Measurements from ENCODE around the gene CMTM8.

Gene CMTM8

DNA sequence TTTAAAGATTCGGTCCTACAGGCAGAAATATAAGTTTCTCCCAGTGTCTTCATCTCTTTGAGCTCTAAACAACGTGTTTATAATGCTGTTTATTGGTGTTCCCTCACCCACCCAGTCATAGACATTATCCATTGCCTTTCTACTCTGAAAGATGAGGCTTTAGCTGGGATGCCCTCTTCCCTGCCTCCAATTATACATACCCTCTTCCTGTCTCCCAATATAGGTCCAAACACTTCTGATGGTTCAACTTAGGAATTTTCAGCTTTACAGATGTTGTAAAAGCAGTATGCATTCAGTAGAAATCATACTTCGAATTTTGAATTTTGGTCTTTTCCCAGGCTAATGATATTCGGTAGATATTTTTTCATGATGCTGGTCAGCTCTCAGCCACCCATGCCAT is 2.6 kb downstream of the CMTM8 start:
- no peak overlapping the region for H3K27ac ChIP-seq (ENCODE audit: low read length)
- H4K20me1 ChIP-seq (ENCODE audit: insufficient read depth, low read length), result peaks cover 3% of the 10 kb centered on the region; the same call in 1 of the 2 replicates
- DNase-seq, result no peak
- H3K4me2 ChIP-seq (ENCODE audit: insufficient read depth, low read length), result peak overlapping the region; percentile 93
- H3K4me1 ChIP-seq (ENCODE audit: insufficient read depth, low read length), result peaks cover 36% of the 10 kb centered on the region
- H3K4me3 ChIP-seq (ENCODE audit: low read depth in 1 of 2, low read length in 2 of 2), result no peak overlapping the region
- no peak for TF ChIP-seq EZH2 (IDR thresholded peaks at IDR 0.05; ENCODE audit: borderline replicate concordance, low read depth, low read length, severe bottlenecking)
- TF ChIP-seq, protein P1, sequence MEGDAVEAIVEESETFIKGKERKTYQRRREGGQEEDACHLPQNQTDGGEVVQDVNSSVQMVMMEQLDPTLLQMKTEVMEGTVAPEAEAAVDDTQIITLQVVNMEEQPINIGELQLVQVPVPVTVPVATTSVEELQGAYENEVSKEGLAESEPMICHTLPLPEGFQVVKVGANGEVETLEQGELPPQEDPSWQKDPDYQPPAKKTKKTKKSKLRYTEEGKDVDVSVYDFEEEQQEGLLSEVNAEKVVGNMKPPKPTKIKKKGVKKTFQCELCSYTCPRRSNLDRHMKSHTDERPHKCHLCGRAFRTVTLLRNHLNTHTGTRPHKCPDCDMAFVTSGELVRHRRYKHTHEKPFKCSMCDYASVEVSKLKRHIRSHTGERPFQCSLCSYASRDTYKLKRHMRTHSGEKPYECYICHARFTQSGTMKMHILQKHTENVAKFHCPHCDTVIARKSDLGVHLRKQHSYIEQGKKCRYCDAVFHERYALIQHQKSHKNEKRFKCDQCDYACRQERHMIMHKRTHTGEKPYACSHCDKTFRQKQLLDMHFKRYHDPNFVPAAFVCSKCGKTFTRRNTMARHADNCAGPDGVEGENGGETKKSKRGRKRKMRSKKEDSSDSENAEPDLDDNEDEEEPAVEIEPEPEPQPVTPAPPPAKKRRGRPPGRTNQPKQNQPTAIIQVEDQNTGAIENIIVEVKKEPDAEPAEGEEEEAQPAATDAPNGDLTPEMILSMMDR (IDR thresholded peaks at IDR 0.05; ENCODE audit: borderline replicate concordance, extremely low read depth, low read length, poor library complexity, severe bottlenecking), result peak; percentile 8
- H3K27me3 ChIP-seq (ENCODE audit: insufficient read depth, low read length, poor library complexity), result no peaks in the 10 kb centered on the region
- no peak for ATAC-seq (ENCODE audit: insufficient read depth, low read depth)
- H3K36me3 ChIP-seq (ENCODE audit: insufficient read depth, low read length), result no peaks in the 10 kb centered on the region
- no peaks in the 10 kb centered on the region for H3K9me3 ChIP-seq (ENCODE audit: insufficient read depth, low read length, severe bottlenecking)
- no peak overlapping the region for H3K9ac ChIP-seq (ENCODE audit: low read depth, low read length)
- peaks cover 15% of the 10 kb centered on the region for H3K79me2 ChIP-seq (ENCODE audit: insufficient read depth, low read length)
- no peak overlapping the region for H2AFZ ChIP-seq (ENCODE audit: low read depth, low read length)

DNA sequence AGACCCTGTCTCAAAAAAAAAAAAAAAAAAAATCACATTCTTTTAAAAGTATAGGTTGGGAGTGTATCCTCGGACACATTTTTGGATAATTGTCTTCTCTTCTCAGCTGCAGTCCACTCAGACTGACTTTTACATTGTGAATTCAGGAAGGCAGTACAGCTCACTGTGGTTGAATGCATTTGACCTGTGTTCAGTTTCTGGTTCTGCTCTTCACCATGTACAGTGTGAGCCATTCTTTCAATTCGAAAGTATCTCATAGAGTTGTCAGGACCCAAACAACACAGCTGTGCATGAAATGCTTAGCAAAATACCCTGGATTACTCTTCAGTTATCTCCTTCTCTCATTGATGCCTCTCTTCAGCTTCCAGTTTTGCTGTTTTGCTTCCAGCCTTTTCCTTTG is 5.0 kb downstream of the CMTM8 start:
- H3K27ac ChIP-seq (ENCODE audit: low read length), result no peak overlapping the region
- no peak overlapping the region for H2AFZ ChIP-seq (ENCODE audit: low read depth, low read length)
- H3K4me3 ChIP-seq (ENCODE audit: low read depth in 1 of 2, low read length in 2 of 2), result no peak overlapping the region
- TF ChIP-seq EZH2 (IDR thresholded peaks at IDR 0.05; ENCODE audit: borderline replicate concordance, low read depth, low read length, severe bottlenecking), result no peak
- TF ChIP-seq, protein P1 (IDR thresholded peaks at IDR 0.05; ENCODE audit: borderline replicate concordance, extremely low read depth, low read length, poor library complexity, severe bottlenecking), result no peak
- peaks cover 25% of the 10 kb centered on the region for H3K4me1 ChIP-seq (ENCODE audit: insufficient read depth, low read length)
- no peaks in the 10 kb centered on the region for H3K27me3 ChIP-seq (ENCODE audit: insufficient read depth, low read length, poor library complexity)
- no peak overlapping the region for H3K4me2 ChIP-seq (ENCODE audit: insufficient read depth, low read length)
- peaks cover 15% of the 10 kb centered on the region for H3K79me2 ChIP-seq (ENCODE audit: insufficient read depth, low read length)
- no peaks in the 10 kb centered on the region for H3K36me3 ChIP-seq (ENCODE audit: insufficient read depth, low read length)
- no peak overlapping the region for H3K9ac ChIP-seq (ENCODE audit: low read depth, low read length)
- no peak for ATAC-seq (ENCODE audit: insufficient read depth, low read depth)
- no peak for DNase-seq
- no peaks in the 10 kb centered on the region for H3K9me3 ChIP-seq (ENCODE audit: insufficient read depth, low read length, severe bottlenecking)
- peaks cover 3% of the 10 kb centered on the region; the same call in 1 of the 2 replicates for H4K20me1 ChIP-seq (ENCODE audit: insufficient read depth, low read length)

- ATAC-seq (ENCODE audit: insufficient read depth, low read depth) (0 out of 3 replicates have a peak, but pooled peaks have one; percentile 15), DNase-seq (no peak)
- Histone ChIP-seq H3K9ac (ENCODE audit: low read depth, low read length) (no peak overlapping the region), H3K36me3 (ENCODE audit: insufficient read depth, low read length) (no peaks in the 10 kb centered on the region), H3K4me2 (ENCODE audit: insufficient read depth, low read length) (no peak overlapping the region), H2AFZ (ENCODE audit: low read depth, low read length) (no peak overlapping the region), H3K4me3 (ENCODE audit: low read depth in 1 of 2, low read length in 2 of 2) (no peak overlapping the region), H3K27me3 (ENCODE audit: insufficient read depth, low read length, poor library complexity) (no peaks in the 10 kb centered on the region), H3K4me1 (ENCODE audit: insufficient read depth, low read length) (peaks cover 11% of the 10 kb centered on the region), H3K27ac (ENCODE audit: low read length) (no peak overlapping the region), H4K20me1 (ENCODE audit: insufficient read depth, low read length) (no peaks in the 10 kb centered on the region), H3K79me2 (ENCODE audit: insufficient read depth, low read length) (peaks cover 10% of the 10 kb centered on the region), H3K9me3 (ENCODE audit: insufficient read depth, low read length, severe bottlenecking) (no peaks in the 10 kb centered on the region)
- no peak for TF ChIP-seq EZH2 (IDR thresholded peaks at IDR 0.05; ENCODE audit: borderline replicate concordance, low read depth, low read length, severe bottlenecking)
- TF ChIP-seq, protein P1 (IDR thresholded peaks at IDR 0.05; ENCODE audit: borderline replicate concordance, extremely low read depth, low read length, poor library complexity, severe bottlenecking), result no peak
Observed at GRCh38 chr3:32245200-32245599, 6.7 kb downstream of the CMTM8 start.
